K562 (cell line): Measurements from ENCODE around the gene KAT14. TPM values are rescaled to one million over a fixed set of nuclear protein-coding genes. Genes with fewer than 3 reads are reported as not detected.

Source experiments
- E2F1 ChIP-seq: sonication (generic); formaldehyde crosslinking; IDR thresholded peaks from 2 replicates; pipeline ENCODE4 v1.8.1; 2023; ENCODE audit warnings: mild to moderate bottlenecking, missing genetic modification reagents, moderate library complexity
- ERF ChIP-seq: fragments of 450-650 bp; formaldehyde crosslinking; IDR thresholded peaks from 2 replicates; pipeline ENCODE4 v1.4.0; 2020; ENCODE audit warnings: mild to moderate bottlenecking, mixed read lengths
- ETV5 ChIP-seq: sonication (generic); formaldehyde crosslinking; IDR thresholded peaks from 2 replicates; pipeline ENCODE4 v1.4.0; 2020; ENCODE audit warnings: low read depth, mild to moderate bottlenecking, missing genetic modification reagents
- GABPA ChIP-seq: fragments of 200-800 bp; sonication (Bioruptor generic); conservative IDR thresholded peaks from 2 replicates; pipeline ENCODE4 v1.6.1; 2016; ENCODE audit warnings: low read depth, missing genetic modification characterization, missing compliant biosample characterization
- GTF2E2 ChIP-seq: fragments of 200-800 bp; sonication (Bioruptor generic); IDR thresholded peaks from 2 replicates; pipeline ENCODE4 v1.6.1; 2016; ENCODE audit warnings: missing genetic modification characterization, missing compliant biosample characterization
- HCFC1 ChIP-seq: IDR thresholded peaks from 2 replicates; pipeline ENCODE4 v1.6.1; 2012; ENCODE audit warnings: low read depth, low read length, improper control_type of control experiment
- HDAC8 ChIP-seq: fragments of 450-650 bp; IDR thresholded peaks from 2 replicates; pipeline ENCODE4 v1.6.1; 2016; ENCODE audit warnings: mild to moderate bottlenecking, missing genetic modification characterization, moderate library complexity, missing compliant biosample characterization
- HNRNPLL ChIP-seq: fragments of 200-400 bp; formaldehyde crosslinking; IDR thresholded peaks from 2 replicates; pipeline ENCODE4 v1.6.1; 2017; ENCODE audit warnings: low read length, low read depth, mild to moderate bottlenecking; ENCODE audit not compliant: poor library complexity, severe bottlenecking
- L3MBTL2 ChIP-seq: fragments of 450-650 bp; IDR thresholded peaks from 2 replicates; pipeline ENCODE4 v1.6.1; 2016; ENCODE audit warnings: mild to moderate bottlenecking, moderate library complexity
- MAFG ChIP-seq: fragments of 450-650 bp; conservative IDR thresholded peaks from 2 replicates; pipeline ENCODE4 v1.6.1; 2016; ENCODE audit warnings: missing genetic modification characterization, missing compliant biosample characterization
- NFATC3 ChIP-seq: fragments of 450-650 bp; IDR thresholded peaks from 2 replicates; pipeline ENCODE4 v1.6.1; 2017; ENCODE audit warnings: mild to moderate bottlenecking
- RB1 ChIP-seq: fragments of 450-650 bp; IDR thresholded peaks from 2 replicates; pipeline ENCODE4 v1.6.1; 2017; ENCODE audit warnings: low read depth, mild to moderate bottlenecking
- TEAD1 ChIP-seq, 2 experiments: fragments of 450-650 bp in 1 of 2; sonication (generic) in 1 of 2; formaldehyde crosslinking; IDR thresholded peaks; 2 replicates each; pipeline versions ENCODE4 v1.4.0 to v1.8.0; 2020 to 2022; ENCODE audit warnings: mild to moderate bottlenecking in 2 of 2, missing genetic modification reagents in 1 of 2
- ZKSCAN8 ChIP-seq: fragments of 200-800 bp; sonication (Bioruptor generic); IDR thresholded peaks from 2 replicates; pipeline ENCODE4 v1.6.1; 2016; ENCODE audit warnings: missing genetic modification characterization, missing compliant biosample characterization
- ZNF282 ChIP-seq: sonication (generic); formaldehyde crosslinking; IDR thresholded peaks from 2 replicates; pipeline ENCODE4 v1.8.1; 2023; ENCODE audit warnings: missing genetic modification reagents
- ZNF561 ChIP-seq: fragments of 450-650 bp; formaldehyde crosslinking; conservative IDR thresholded peaks from 2 replicates; pipeline ENCODE4 v1.4.0; 2020; ENCODE audit warnings: mild to moderate bottlenecking, moderate library complexity
- polyA plus RNA-seq, 8 experiments: library from polyadenylated mRNA; depleted of rRNA in 4 of 8; stranded (reverse) in 5 of 8; unstranded in 3 of 8; fragments of >200 nt; fragmentation: Nextera tagmentation in 2 of 8; fragmentation: Illumina TruSeq in 1 of 8; extraction: Ambion mirVana in 2 of 8; extraction: Trizol in 1 of 8; gene quantifications; 2 replicates each; pipeline versions ENCODE4 v1.2.1 to v1.2.3, GENCODE V29; 2011 to 2014; ENCODE audit warnings: inconsistent platforms in 1 of 8, missing spikeins in 1 of 8
- total RNA-seq, 7 experiments: library from RNA; depleted of rRNA in 6 of 7; stranded (reverse); fragments of >200 nt in 6 of 7; fragmentation: Illumina TruSeq in 2 of 7; extraction: Trizol in 2 of 7; gene quantifications; 2 replicates each; pipeline versions ENCODE4 v1.2.1 to v1.2.3, GENCODE V29; 2011 to 2021; ENCODE audit warnings: low replicate concordance in 1 of 7
- TF ChIP-seq, protein P1 (sequence below), 2 experiments: fragments of 150-350 bp in 1 of 2; IDR thresholded peaks; 2 replicates each; pipeline ENCODE4 v1.6.1; 2012 to 2016; ENCODE audit warnings: low read depth in 2 of 2, low read length in 2 of 2, mild to moderate bottlenecking in 1 of 2, moderate library complexity in 1 of 2
- TF ChIP-seq, protein P2 (sequence below), 3 experiments: fragments of 200-800 bp in 1 of 3; sonication (Bioruptor generic) in 1 of 3; sonication (generic) in 1 of 3; formaldehyde crosslinking in 1 of 3; IDR thresholded peaks; 2 replicates each; pipeline versions ENCODE4 v1.6.1 to v1.8.0; 2016 to 2022; ENCODE audit warnings: mild to moderate bottlenecking in 2 of 3, missing compliant biosample characterization in 2 of 3, missing genetic modification characterization in 2 of 3, missing genetic modification reagents in 1 of 3
- TF ChIP-seq, protein P3 (sequence below): fragments of 450-650 bp; formaldehyde crosslinking; IDR thresholded peaks from 2 replicates; pipeline ENCODE4 v1.4.0; 2020; ENCODE audit warnings: mild to moderate bottlenecking, mixed read lengths

KAT14 gene
- total and polyA plus RNA-seq, 9 of the 15 experiments (the other 6 are each of a cell fraction or from before 2014, with no cell fraction given) = 1.7 to 7.2 (median 5.6) TPM

- TF ChIP-seq E2F1 = no peak
- no peak for TF ChIP-seq ZNF561
- no peak for TF ChIP-seq HDAC8 (tag)
- peak; percentile 55; the same call in 1 of the 2 replicates for TF ChIP-seq RB1
- TF ChIP-seq ERF = 0 out of 2 replicates have a peak, but pooled peaks have one; percentile 39
- peak; percentile 94 for TF ChIP-seq L3MBTL2
- TF ChIP-seq ZKSCAN8 = no peak
- no peak for TF ChIP-seq MAFG (tag)
- TF ChIP-seq, protein P1, sequence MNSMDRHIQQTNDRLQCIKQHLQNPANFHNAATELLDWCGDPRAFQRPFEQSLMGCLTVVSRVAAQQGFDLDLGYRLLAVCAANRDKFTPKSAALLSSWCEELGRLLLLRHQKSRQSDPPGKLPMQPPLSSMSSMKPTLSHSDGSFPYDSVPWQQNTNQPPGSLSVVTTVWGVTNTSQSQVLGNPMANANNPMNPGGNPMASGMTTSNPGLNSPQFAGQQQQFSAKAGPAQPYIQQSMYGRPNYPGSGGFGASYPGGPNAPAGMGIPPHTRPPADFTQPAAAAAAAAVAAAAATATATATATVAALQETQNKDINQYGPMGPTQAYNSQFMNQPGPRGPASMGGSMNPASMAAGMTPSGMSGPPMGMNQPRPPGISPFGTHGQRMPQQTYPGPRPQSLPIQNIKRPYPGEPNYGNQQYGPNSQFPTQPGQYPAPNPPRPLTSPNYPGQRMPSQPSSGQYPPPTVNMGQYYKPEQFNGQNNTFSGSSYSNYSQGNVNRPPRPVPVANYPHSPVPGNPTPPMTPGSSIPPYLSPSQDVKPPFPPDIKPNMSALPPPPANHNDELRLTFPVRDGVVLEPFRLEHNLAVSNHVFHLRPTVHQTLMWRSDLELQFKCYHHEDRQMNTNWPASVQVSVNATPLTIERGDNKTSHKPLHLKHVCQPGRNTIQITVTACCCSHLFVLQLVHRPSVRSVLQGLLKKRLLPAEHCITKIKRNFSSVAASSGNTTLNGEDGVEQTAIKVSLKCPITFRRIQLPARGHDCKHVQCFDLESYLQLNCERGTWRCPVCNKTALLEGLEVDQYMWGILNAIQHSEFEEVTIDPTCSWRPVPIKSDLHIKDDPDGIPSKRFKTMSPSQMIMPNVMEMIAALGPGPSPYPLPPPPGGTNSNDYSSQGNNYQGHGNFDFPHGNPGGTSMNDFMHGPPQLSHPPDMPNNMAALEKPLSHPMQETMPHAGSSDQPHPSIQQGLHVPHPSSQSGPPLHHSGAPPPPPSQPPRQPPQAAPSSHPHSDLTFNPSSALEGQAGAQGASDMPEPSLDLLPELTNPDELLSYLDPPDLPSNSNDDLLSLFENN (IDR thresholded peaks at IDR 0.05; ENCODE audit: low read depth in 2 of 2, low read length in 2 of 2) = peak in 1 of 2 experiments; percentile 92; a peak in 2 of 4 replicates
- no peak for TF ChIP-seq NFATC3
- TF ChIP-seq HNRNPLL = peak; percentile 98
- TF ChIP-seq ZNF282 = peak; percentile 67; the same call in 1 of the 2 replicates
- TF ChIP-seq ETV5 (CRISPR knock-in tag) = 0 out of 2 replicates have a peak, but pooled peaks have one; percentile 44
- TF ChIP-seq, protein P2, sequence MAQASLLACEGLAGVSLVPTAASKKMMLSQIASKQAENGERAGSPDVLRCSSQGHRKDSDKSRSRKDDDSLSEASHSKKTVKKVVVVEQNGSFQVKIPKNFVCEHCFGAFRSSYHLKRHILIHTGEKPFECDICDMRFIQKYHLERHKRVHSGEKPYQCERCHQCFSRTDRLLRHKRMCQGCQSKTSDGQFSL (CRISPR knock-in tag; IDR thresholded peaks at IDR 0.05) = no peak
- TF ChIP-seq, protein P2 (tag; IDR thresholded peaks at IDR 0.05) = no peak
- peak; percentile 77 for TF ChIP-seq HCFC1
- TF ChIP-seq TEAD1 (CRISPR knock-in tag; IDR thresholded peaks at IDR 0.05) = peak in 1 of 2 experiments; percentile 79; a peak in 1 of 4 replicates
- TF ChIP-seq GABPA (tag) = peak; percentile 49; the same call in 1 of the 2 replicates
- TF ChIP-seq GTF2E2 (tag) = no peak
- TF ChIP-seq, protein P3, sequence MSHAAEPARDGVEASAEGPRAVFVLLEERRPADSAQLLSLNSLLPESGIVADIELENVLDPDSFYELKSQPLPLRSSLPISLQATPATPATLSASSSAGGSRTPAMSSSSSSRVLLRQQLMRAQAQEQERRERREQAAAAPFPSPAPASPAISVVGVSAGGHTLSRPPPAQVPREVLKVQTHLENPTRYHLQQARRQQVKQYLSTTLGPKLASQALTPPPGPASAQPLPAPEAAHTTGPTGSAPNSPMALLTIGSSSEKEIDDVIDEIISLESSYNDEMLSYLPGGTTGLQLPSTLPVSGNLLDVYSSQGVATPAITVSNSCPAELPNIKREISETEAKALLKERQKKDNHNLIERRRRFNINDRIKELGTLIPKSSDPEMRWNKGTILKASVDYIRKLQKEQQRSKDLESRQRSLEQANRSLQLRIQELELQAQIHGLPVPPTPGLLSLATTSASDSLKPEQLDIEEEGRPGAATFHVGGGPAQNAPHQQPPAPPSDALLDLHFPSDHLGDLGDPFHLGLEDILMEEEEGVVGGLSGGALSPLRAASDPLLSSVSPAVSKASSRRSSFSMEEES (CRISPR knock-in tag) = peak; percentile 99
Observed at GRCh38 chr20:18137412-18138265, at the start of gene KAT14, which contains the start of gene PET117 (continued).
